Neuronal stem cell (in vitro differentiated cells): ENCODE data around the gene OR8G1.

Experiments used
- DNase-seq: peaks from one replicate; pipeline ENCODE4 v3.0.0-alpha.2; 2013; ENCODE audit warnings: low spot score
- H2AFZ ChIP-seq: one replicate; pipeline ENCODE4 v1.6.1; 2013; ENCODE audit warnings: mild to moderate bottlenecking, low read length, inconsistent platforms
- H2AK5ac ChIP-seq: 2 replicates; pipeline ENCODE4 v1.6.1; 2013; ENCODE audit warnings: low read depth, mild to moderate bottlenecking, inconsistent platforms, low read length, moderate library complexity, mixed read lengths
- H2BK120ac ChIP-seq: 2 replicates; pipeline ENCODE4 v1.6.1; 2013; ENCODE audit warnings: low read depth, mild to moderate bottlenecking, inconsistent platforms, low read length, moderate library complexity, mixed read lengths
- H2BK12ac ChIP-seq: one replicate; pipeline ENCODE4 v1.6.1; 2013; ENCODE audit warnings: low read length, inconsistent platforms
- H2BK15ac ChIP-seq: 2 replicates; pipeline ENCODE4 v1.6.1; 2013; ENCODE audit warnings: mild to moderate bottlenecking, low read length, inconsistent platforms, mixed read lengths
- H2BK5ac ChIP-seq: one replicate; pipeline ENCODE4 v1.6.1; 2013; ENCODE audit warnings: inconsistent platforms, mild to moderate bottlenecking, low read length, moderate library complexity
- H3K14ac ChIP-seq: one replicate; pipeline ENCODE4 v1.6.1; 2013; ENCODE audit warnings: low read length, inconsistent platforms
- H3K18ac ChIP-seq: 2 replicates; pipeline ENCODE4 v1.6.1; 2013; ENCODE audit warnings: low read length, inconsistent platforms
- H3K23ac ChIP-seq: 2 replicates; pipeline ENCODE4 v1.6.1; 2013; ENCODE audit warnings: low read depth, mild to moderate bottlenecking, mixed read lengths, low read length, inconsistent platforms; ENCODE audit not compliant: poor library complexity
- H3K27ac ChIP-seq: replicated peaks from 3 replicates; pipeline ENCODE4 v1.5.1; 2013; ENCODE audit warnings: low read length, inconsistent platforms
- H3K27me3 ChIP-seq, 3 experiments: 2 replicates each; pipeline ENCODE4 v1.6.1; 2013; ENCODE audit warnings: low read length in 3 of 3, mild to moderate bottlenecking in 2 of 3, inconsistent platforms in 1 of 3, low read depth in 1 of 3, mixed read lengths in 1 of 3, moderate library complexity in 1 of 3; ENCODE audit not compliant: control insufficient read depth in 3 of 3, insufficient read depth in 3 of 3
- H3K36me3 ChIP-seq, 2 donors: replicated peaks in 1 of 2; 2 replicates each; pipeline ENCODE4 v1.6.1; 2013; ENCODE audit warnings: low read length in 2 of 2; ENCODE audit not compliant: control insufficient read depth in 2 of 2, insufficient read depth in 2 of 2
- H3K4ac ChIP-seq: 2 replicates; pipeline ENCODE4 v1.6.1; 2013; ENCODE audit warnings: inconsistent platforms, mild to moderate bottlenecking, low read length, moderate library complexity
- H3K4me1 ChIP-seq, 2 donors: 1 replicate in 1 of 2; 2 replicates in 1 of 2; pipeline ENCODE4 v1.6.1; 2013; ENCODE audit warnings: low read length in 2 of 2, low read depth in 1 of 2; ENCODE audit not compliant: control insufficient read depth in 2 of 2, insufficient read depth in 1 of 2
- H3K4me2 ChIP-seq: one replicate; pipeline ENCODE4 v1.6.1; 2013; ENCODE audit warnings: mild to moderate bottlenecking, low read length, inconsistent platforms; ENCODE audit not compliant: insufficient read depth, poor library complexity, severe bottlenecking
- H3K4me3 ChIP-seq, 2 donors: 2 replicates each; pipeline ENCODE4 v1.5.1; 2013; ENCODE audit warnings: low read length in 2 of 2, mild to moderate bottlenecking in 2 of 2, inconsistent platforms in 1 of 2, moderate library complexity in 1 of 2
- H3K79me1 ChIP-seq: one replicate; pipeline ENCODE4 v1.6.1; 2013; ENCODE audit warnings: low read depth, mild to moderate bottlenecking, inconsistent platforms, low read length, moderate library complexity
- H3K9ac ChIP-seq: one replicate; pipeline ENCODE4 v1.6.1; 2013; ENCODE audit warnings: mild to moderate bottlenecking, low read depth, low read length, inconsistent platforms; ENCODE audit not compliant: poor library complexity
- H3K9me3 ChIP-seq, 2 donors: replicated peaks in 1 of 2; 2 replicates each; pipeline versions ENCODE3 to v1.6.1; 2013; ENCODE audit warnings: low read length in 2 of 2, mild to moderate bottlenecking in 2 of 2, inconsistent platforms in 1 of 2, low read depth in 1 of 2, mixed read lengths in 1 of 2, moderate library complexity in 1 of 2; ENCODE audit not compliant: control insufficient read depth in 2 of 2, insufficient read depth in 1 of 2
- H4K8ac ChIP-seq: one replicate; pipeline ENCODE4 v1.6.1; 2013; ENCODE audit warnings: low read depth, mild to moderate bottlenecking, inconsistent platforms, low read length, moderate library complexity
- H4K91ac ChIP-seq: one replicate; pipeline ENCODE4 v1.6.1; 2013; ENCODE audit warnings: low read length, low read depth, mild to moderate bottlenecking, inconsistent platforms; ENCODE audit not compliant: poor library complexity
- WGBS, 2 donors: extraction: QIAGEN DNeasy Blood & Tissue Kit; methylation state at CpG; one replicate each; pipeline ENCODE4 v1.1.7; 2013; ENCODE audit warnings: missing lambda C conversion rate in 2 of 2, mixed read lengths in 1 of 2; ENCODE audit not compliant: insufficient read length in 2 of 2, insufficient replicate concordance in 1 of 2; ENCODE audit errors: extremely low coverage in 2 of 2; 5-methylcytosine and 5-hydroxymethylcytosine counted together

The OR8G1 gene

GRCh38 chr11:124277207-124277606, 36.3 kb downstream of the OR8G1 start:
- H3K27me3 ChIP-seq = no peaks in the 10 kb centered on the region
- H3K14ac ChIP-seq = no peak overlapping the region
- no peak overlapping the region for H2BK5ac ChIP-seq
- no peak overlapping the region for H3K23ac ChIP-seq
- H3K9ac ChIP-seq = no peak overlapping the region
- DNase-seq = no peak
- H2BK120ac ChIP-seq = no peak overlapping the region
- H3K4me1 ChIP-seq = no peaks in the 10 kb centered on the region
- H2BK15ac ChIP-seq = no peak overlapping the region
- no peak overlapping the region for H3K18ac ChIP-seq
- H2BK12ac ChIP-seq = no peak overlapping the region
- no peak overlapping the region for H3K4ac ChIP-seq
- WGBS, 2 donors = no CpG with 5 or more reads among the region's 3 CpGs
- H4K8ac ChIP-seq = no peak overlapping the region
- no peak overlapping the region for H3K27ac ChIP-seq
- no peaks in the 10 kb centered on the region for H3K36me3 ChIP-seq
- H3K4me3 ChIP-seq = no peak overlapping the region
- H3K79me1 ChIP-seq = no peaks in the 10 kb centered on the region
- H2AK5ac ChIP-seq = no peak overlapping the region
- no peaks in the 10 kb centered on the region for H3K9me3 ChIP-seq
- no peak overlapping the region for H2AFZ ChIP-seq
- H4K91ac ChIP-seq = no peak overlapping the region
- no peak overlapping the region for H3K4me2 ChIP-seq

- H3K18ac ChIP-seq = peak overlapping the region; percentile 56
- no peak overlapping the region for H4K8ac ChIP-seq
- H3K27me3 ChIP-seq = no peaks in the 10 kb centered on the region
- H2AFZ ChIP-seq = no peak overlapping the region
- H3K79me1 ChIP-seq = no peaks in the 10 kb centered on the region
- H3K23ac ChIP-seq = no peak overlapping the region
- no peak overlapping the region for H3K27ac ChIP-seq
- no peaks in the 10 kb centered on the region for H3K9me3 ChIP-seq
- no peak overlapping the region for H3K9ac ChIP-seq
- WGBS, 2 donors = no CpG with 5 or more reads among the region's 3 CpGs
- no peak overlapping the region for H2BK5ac ChIP-seq
- no peak overlapping the region for H2AK5ac ChIP-seq
- H3K4me2 ChIP-seq = no peak overlapping the region
- H4K91ac ChIP-seq = no peak overlapping the region
- DNase-seq = no peak
- no peak overlapping the region for H2BK15ac ChIP-seq
- H3K14ac ChIP-seq = no peak overlapping the region
- no peak overlapping the region for H3K4me3 ChIP-seq
- no peak overlapping the region for H2BK12ac ChIP-seq
- no peak overlapping the region for H2BK120ac ChIP-seq
- H3K36me3 ChIP-seq = no peaks in the 10 kb centered on the region
- no peaks in the 10 kb centered on the region for H3K4me1 ChIP-seq
- H3K4ac ChIP-seq = no peak overlapping the region
Measured at GRCh38 chr11:124277804-124278203, 36.9 kb downstream of the OR8G1 start.

- H4K8ac ChIP-seq = no peak overlapping the region
- no peak overlapping the region for H2BK5ac ChIP-seq
- no peak overlapping the region for H3K14ac ChIP-seq
- no peak overlapping the region for H3K4ac ChIP-seq
- no peaks in the 10 kb centered on the region for H3K27me3 ChIP-seq
- no peaks in the 10 kb centered on the region for H3K36me3 ChIP-seq
- H3K4me3 ChIP-seq = no peak overlapping the region
- no peak overlapping the region for H2BK12ac ChIP-seq
- H2AFZ ChIP-seq = no peak overlapping the region
- no peak overlapping the region for H3K9ac ChIP-seq
- H3K27ac ChIP-seq = no peak overlapping the region
- H2BK15ac ChIP-seq = no peak overlapping the region
- no peak overlapping the region for H2BK120ac ChIP-seq
- H3K4me2 ChIP-seq = no peak overlapping the region
- no peaks in the 10 kb centered on the region for H3K79me1 ChIP-seq
- no peak overlapping the region for H2AK5ac ChIP-seq
- no peak for DNase-seq
- WGBS, 2 donors = no CpG with 5 or more reads among the region's 2 CpGs
- no peak overlapping the region for H3K23ac ChIP-seq
- H3K18ac ChIP-seq = no peak overlapping the region
- H4K91ac ChIP-seq = no peak overlapping the region
- no peaks in the 10 kb centered on the region for H3K4me1 ChIP-seq
- H3K9me3 ChIP-seq = no peaks in the 10 kb centered on the region
Measured at GRCh38 chr11:124278261-124278660, 37.4 kb downstream of the OR8G1 start.

GRCh38 chr11:124285610-124286344, 44.9 kb downstream of the OR8G1 start:
- Histone ChIP-seq H2BK120ac (no peak overlapping the region), H3K9ac (no peak overlapping the region), H3K23ac (no peak overlapping the region), H2BK12ac (no peak overlapping the region), H3K4me2 (no peak overlapping the region), H2BK5ac (no peak overlapping the region), H3K36me3 (no peaks in the 10 kb centered on the region), H3K9me3 (no peaks in the 10 kb centered on the region), H3K4me1 (no peaks in the 10 kb centered on the region), H3K79me1 (no peaks in the 10 kb centered on the region), H3K18ac (no peak overlapping the region), H4K8ac (no peak overlapping the region), H4K91ac (no peak overlapping the region), H2AFZ (no peak overlapping the region), H2BK15ac (no peak overlapping the region), H3K4ac (no peak overlapping the region), H3K14ac (no peak overlapping the region), H3K27me3 (no peaks in the 10 kb centered on the region), H2AK5ac (no peak overlapping the region), H3K27ac (no peak overlapping the region), H3K4me3 (no peak overlapping the region)
- DNase-seq = no peak
- WGBS, 2 donors = no CpG with 5 or more reads among the region's 3 CpGs
